Measurements from ENCODE around the gene CDH22.

DNA sequence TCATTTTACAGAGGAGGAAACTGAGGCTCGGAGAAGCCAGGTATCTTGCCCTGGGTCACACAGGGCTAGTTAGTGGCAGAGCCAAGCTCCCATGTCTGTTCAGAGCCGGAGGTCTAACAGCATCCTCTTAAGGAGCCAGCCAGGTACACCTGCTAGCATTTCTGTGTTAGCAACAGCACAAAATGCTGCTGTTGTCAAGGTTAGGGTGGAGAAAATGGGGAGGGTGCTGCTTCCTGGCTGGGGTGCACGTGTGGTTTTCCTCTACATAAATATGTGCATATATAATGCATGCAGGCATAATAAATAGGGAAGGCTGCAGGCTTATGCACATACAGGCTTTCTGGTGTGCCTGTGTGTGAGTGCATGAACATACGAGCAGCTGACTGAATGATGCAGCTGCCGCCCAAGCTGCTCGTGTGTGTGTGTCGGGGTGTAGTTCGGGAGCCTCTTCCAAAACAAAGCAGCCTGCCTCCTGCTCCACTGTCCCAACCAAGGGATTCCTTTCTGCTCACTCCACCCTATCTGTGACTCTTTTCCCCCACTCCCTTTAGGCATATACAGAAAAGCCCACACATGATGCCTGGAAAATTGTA lies 103.6 kb downstream of the CDH22 start:
- no peak for TF ChIP-seq MYC (IDR thresholded peaks at IDR 0.05; ENCODE audit: insufficient read depth, insufficient read length, insufficient replicate concordance, low read length, severe bottlenecking)
- TF ChIP-seq, protein P1, sequence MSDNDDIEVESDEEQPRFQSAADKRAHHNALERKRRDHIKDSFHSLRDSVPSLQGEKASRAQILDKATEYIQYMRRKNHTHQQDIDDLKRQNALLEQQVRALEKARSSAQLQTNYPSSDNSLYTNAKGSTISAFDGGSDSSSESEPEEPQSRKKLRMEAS (IDR thresholded peaks at IDR 0.05; ENCODE audit: low read depth, low read length): no peak
- no peak for TF ChIP-seq POLR2AphosphoS2 (IDR thresholded peaks at IDR 0.05; ENCODE audit: low read depth, low read length)
- TF ChIP-seq ESRRA (IDR thresholded peaks at IDR 0.05; ENCODE audit: low read length): no peak
- no peak for TF ChIP-seq REST (IDR thresholded peaks at IDR 0.05; ENCODE audit: low read depth, low read length)
- no peak for TF ChIP-seq ZNF384 (IDR thresholded peaks at IDR 0.05; ENCODE audit: borderline replicate concordance, low read depth, low read length)
- no peak for TF ChIP-seq NR2C2 (IDR thresholded peaks at IDR 0.05; ENCODE audit: borderline replicate concordance, control insufficient read depth, insufficient read length, low read depth)
- TF ChIP-seq EZH2 (IDR thresholded peaks at IDR 0.05; ENCODE audit: borderline replicate concordance, control insufficient read depth, low read depth, low read length): no peak
- no peak for TF ChIP-seq NFYB (IDR thresholded peaks at IDR 0.05; ENCODE audit: insufficient read depth, low read depth, low read length)
- no peak for TF ChIP-seq SMAD5 (IDR thresholded peaks at IDR 0.05; ENCODE audit: low read depth)
- no peak for TF ChIP-seq TAF1 (IDR thresholded peaks at IDR 0.05; ENCODE audit: borderline replicate concordance, low read depth, low read length)
- no peak for TF ChIP-seq CTCF (IDR thresholded peaks at IDR 0.05 in 2 of 3, conservative IDR thresholded peaks at IDR 0.05 in 1 of 3; ENCODE audit: control insufficient read depth in 2 of 3, extremely low read depth in 1 of 3, insufficient read depth in 1 of 3, low read depth in 3 of 3, low read length in 3 of 3)

Measured in GM12878 (cell line).